Upper lobe of right lung (tissue), 1 donor: ENCODE measurements around the gene ZCCHC24. TPM values are rescaled to one million over a fixed set of nuclear protein-coding genes. Genes with fewer than 3 reads are reported as not detected.

Experiments
- ATAC-seq: fragments of 200-7000 bp; cut with Tn5 transposase; one replicate; pipeline ENCODE4 v1.9.1; 2020; ENCODE audit warnings: mild to moderate bottlenecking, moderate library complexity
- DNase-seq: peaks from one replicate; pipeline ENCODE4 v3.0.0-alpha.2; 2020
- H3K27ac ChIP-seq: fragments of 200-600 bp; one replicate; pipeline ENCODE4 v1.8.0; 2022
- H3K27me3 ChIP-seq: fragments of 200-600 bp; one replicate; pipeline ENCODE4 v1.8.0; 2022; ENCODE audit warnings: mild to moderate bottlenecking
- H3K36me3 ChIP-seq: fragments of 200-600 bp; one replicate; pipeline ENCODE4 v1.8.0; 2022
- H3K4me1 ChIP-seq: fragments of 200-600 bp; one replicate; pipeline ENCODE4 v1.8.0; 2022
- H3K4me3 ChIP-seq: fragments of 200-600 bp; one replicate; pipeline ENCODE4 v1.8.0; 2022; ENCODE audit warnings: mild to moderate bottlenecking
- H3K9me3 ChIP-seq: fragments of 200-600 bp; one replicate; pipeline ENCODE4 v1.8.0; 2022
- CTCF ChIP-seq: fragments of 200-600 bp; IDR thresholded peaks from one replicate; pipeline ENCODE4 v1.8.0; 2022; ENCODE audit warnings: antibody characterized with exemption
- intact Hi-C: fragments of 100-400 bp; cut with DNase I; formaldehyde crosslinking; loops from one replicate; pipeline ENCODE4 v1.11.0; 2022
- total RNA-seq: library from RNA; stranded (reverse); fragmentation: NEBNext Ultra II Directional; extraction: Animal tissue kit (Norgen Biotek cat#: 25700); gene quantifications from one replicate; pipeline ENCODE4 v1.2.1, GENCODE V29; 2021
- donor health status: DM: no; HTN: yes; CAD: no; lungs with severe emphysema.

ZCCHC24 gene
- total RNA-seq, 1 donor from 2014 or later, result 32.4 TPM

- H3K9me3 ChIP-seq, result no peaks in the 10 kb centered on the region
- no peak for TF ChIP-seq CTCF
- no peak for DNase-seq
- no peak overlapping the region for H3K27ac ChIP-seq
- no peaks in the 10 kb centered on the region for H3K36me3 ChIP-seq
- H3K27me3 ChIP-seq, result no peaks in the 10 kb centered on the region
- H3K4me1 ChIP-seq, result no peaks in the 10 kb centered on the region
- no peak overlapping the region for H3K4me3 ChIP-seq
- no peak for ATAC-seq
- intact Hi-C loops, result no loop called here
Measured at GRCh38 chr10:79360499-79361342, 84.7 kb downstream of the ZCCHC24 start.

GRCh38 chr10:79359816-79360498, 85.5 kb downstream of the ZCCHC24 start:
- intact Hi-C loops, result no loop called here
- H3K4me3 ChIP-seq, result no peak overlapping the region
- peaks cover 1% of the 10 kb centered on the region for H3K36me3 ChIP-seq
- no peaks in the 10 kb centered on the region for H3K27me3 ChIP-seq
- ATAC-seq (no peak), DNase-seq (no peak)
- no peak for TF ChIP-seq CTCF
- H3K9me3 ChIP-seq, result no peaks in the 10 kb centered on the region
- no peaks in the 10 kb centered on the region for H3K4me1 ChIP-seq
- no peak overlapping the region for H3K27ac ChIP-seq

GRCh38 chr10:79358811-79359210, 86.6 kb downstream of the ZCCHC24 start:
- Histone ChIP-seq H3K27ac (no peak overlapping the region), H3K4me3 (no peak overlapping the region), H3K9me3 (no peaks in the 10 kb centered on the region), H3K4me1 (no peaks in the 10 kb centered on the region), H3K36me3 (peaks cover 13% of the 10 kb centered on the region), H3K27me3 (no peaks in the 10 kb centered on the region)
- no peak for TF ChIP-seq CTCF
- ATAC-seq, result peak; percentile 28
- DNase-seq, result no peak
- intact Hi-C loops, result no loop called here

GRCh38 chr10:79357180-79357579, 88.2 kb downstream of the ZCCHC24 start:
- Histone ChIP-seq H3K27ac (no peak overlapping the region), H3K4me1 (no peaks in the 10 kb centered on the region), H3K36me3 (peaks cover 29% of the 10 kb centered on the region), H3K27me3 (no peaks in the 10 kb centered on the region), H3K4me3 (no peak overlapping the region), H3K9me3 (no peaks in the 10 kb centered on the region)
- no peak for DNase-seq
- ATAC-seq, result no peak
- intact Hi-C loops, result no loop called here
- no peak for TF ChIP-seq CTCF

GRCh38 chr10:79356104-79356503, 89.3 kb downstream of the ZCCHC24 start:
- intact Hi-C loops, result no loop called here
- no peak overlapping the region for H3K4me3 ChIP-seq
- TF ChIP-seq CTCF, result no peak
- no peaks in the 10 kb centered on the region for H3K9me3 ChIP-seq
- DNase-seq, result no peak
- H3K27me3 ChIP-seq, result no peaks in the 10 kb centered on the region
- peak; percentile 71 for ATAC-seq
- H3K4me1 ChIP-seq, result no peaks in the 10 kb centered on the region
- H3K27ac ChIP-seq, result no peak overlapping the region
- peaks cover 40% of the 10 kb centered on the region for H3K36me3 ChIP-seq
